ENCODE data around the gene RABAC1. TPM values are rescaled to one million over a fixed set of nuclear protein-coding genes. Genes with fewer than 3 reads are reported as not detected.

The RABAC1 gene
- total RNA-seq, 2 experiments from 2014 or later, result 96.0 to 102 TPM

DNA sequence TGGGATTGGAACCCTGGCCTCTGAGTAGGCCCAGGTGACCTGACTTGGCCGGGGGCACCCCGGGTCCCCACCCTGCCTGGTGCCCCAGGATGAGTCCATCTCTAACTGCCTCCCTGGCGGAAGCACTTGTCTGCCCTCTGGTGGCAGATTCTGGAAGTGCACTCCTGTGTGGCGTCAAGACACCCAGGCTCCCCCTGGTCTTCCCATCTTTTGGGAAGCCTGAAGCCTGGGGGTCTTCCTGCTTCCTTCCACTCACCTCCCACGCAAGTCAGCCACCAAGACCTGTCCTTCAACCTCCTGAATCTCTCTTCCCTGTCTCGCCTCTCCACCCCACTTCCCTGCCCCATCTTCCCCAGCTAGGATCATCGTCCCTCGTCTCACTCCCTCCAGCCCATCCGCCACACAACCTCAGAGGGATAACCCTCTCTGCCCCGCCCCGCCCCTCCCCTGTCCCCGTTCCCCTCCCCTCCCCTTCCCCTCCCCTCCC lies 7.4 kb downstream of the RABAC1 start:
- ATAC-seq (ENCODE audit: poor library complexity) (peak; percentile 95), DNase-seq (peak; percentile 76 to 95 (median 88))
- peaks cover 11% of the 10 kb centered on the region for H3K36me3 ChIP-seq (ENCODE audit: insufficient read depth, low read length)
- Mint-ChIP-seq H3K27me3 (no peaks in the 10 kb centered on the region), H3K4me1 (ENCODE audit: low read depth) (peaks cover 20% of the 10 kb centered on the region), H3K27ac (peak overlapping the region; percentile 48), H3K9me3 (no peaks in the 10 kb centered on the region), H3K36me3 (ENCODE audit: low read depth) (no peaks in the 10 kb centered on the region), H3K4me3 (peak overlapping the region; percentile 61)
- no peaks in the 10 kb centered on the region for H3K9me3 ChIP-seq (ENCODE audit: control insufficient read depth in 1 of 2, insufficient read depth in 1 of 2, low read length in 2 of 2)
- ChIA-PET CTCF (interaction anchor here (0.7 to 3.9 kb wide), 9 partner anchors 9 to 157 kb away, joined by 3 to 22 read pairs (median 4); partner anchors contain the start of gene RPS19), POLR2A (interaction anchor here (0.6 to 2.0 kb wide), 4 partner anchors 77 to 92 kb away, joined by 3 to 6 read pairs (median 4); partner anchors contain the start of gene RPS19)
- intact Hi-C loops (cut with DNase I, micrococcal nuclease), result loop anchor here (1.0 to 5.0 kb wide), 5 partner anchors 64 to 159 kb away; no protein-coding TSS in a partner anchor
- H3K4me1 ChIP-seq (ENCODE audit: insufficient read depth, low read length), result peaks cover 15% of the 10 kb centered on the region
- no peaks in the 10 kb centered on the region for H3K27me3 ChIP-seq (ENCODE audit: control insufficient read depth in 1 of 2, insufficient read depth in 2 of 2, low read length in 2 of 2)
- H3K27ac ChIP-seq (ENCODE audit: low read depth in 1 of 2, low read length in 2 of 2), result no peak overlapping the region
- no peak overlapping the region for H3K4me3 ChIP-seq (ENCODE audit: low read length)
- TF ChIP-seq, protein P1, sequence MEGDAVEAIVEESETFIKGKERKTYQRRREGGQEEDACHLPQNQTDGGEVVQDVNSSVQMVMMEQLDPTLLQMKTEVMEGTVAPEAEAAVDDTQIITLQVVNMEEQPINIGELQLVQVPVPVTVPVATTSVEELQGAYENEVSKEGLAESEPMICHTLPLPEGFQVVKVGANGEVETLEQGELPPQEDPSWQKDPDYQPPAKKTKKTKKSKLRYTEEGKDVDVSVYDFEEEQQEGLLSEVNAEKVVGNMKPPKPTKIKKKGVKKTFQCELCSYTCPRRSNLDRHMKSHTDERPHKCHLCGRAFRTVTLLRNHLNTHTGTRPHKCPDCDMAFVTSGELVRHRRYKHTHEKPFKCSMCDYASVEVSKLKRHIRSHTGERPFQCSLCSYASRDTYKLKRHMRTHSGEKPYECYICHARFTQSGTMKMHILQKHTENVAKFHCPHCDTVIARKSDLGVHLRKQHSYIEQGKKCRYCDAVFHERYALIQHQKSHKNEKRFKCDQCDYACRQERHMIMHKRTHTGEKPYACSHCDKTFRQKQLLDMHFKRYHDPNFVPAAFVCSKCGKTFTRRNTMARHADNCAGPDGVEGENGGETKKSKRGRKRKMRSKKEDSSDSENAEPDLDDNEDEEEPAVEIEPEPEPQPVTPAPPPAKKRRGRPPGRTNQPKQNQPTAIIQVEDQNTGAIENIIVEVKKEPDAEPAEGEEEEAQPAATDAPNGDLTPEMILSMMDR (IDR thresholded peaks at IDR 0.05), result peak; percentile 99

DNA sequence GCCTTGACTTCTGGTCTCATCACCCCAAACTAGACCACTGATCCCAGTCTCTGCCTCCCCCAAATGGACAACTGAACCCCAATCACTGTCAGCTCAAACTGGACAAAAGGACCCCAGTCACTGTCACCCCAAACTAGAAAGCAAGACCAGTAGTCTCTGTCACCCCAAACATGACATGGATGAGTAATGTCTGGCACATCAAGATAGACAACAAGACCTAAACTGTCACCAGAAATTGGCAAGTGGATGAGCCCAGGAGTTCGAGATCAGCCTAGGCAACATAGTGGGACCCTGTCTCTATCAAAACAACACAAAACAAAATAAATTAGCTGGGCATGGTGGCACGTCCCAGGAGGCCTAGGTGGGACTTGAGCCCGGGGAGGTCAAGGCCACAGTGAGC lies 12.0 kb downstream of the RABAC1 start:
- H3K4me3 ChIP-seq (ENCODE audit: low read length), result no peak overlapping the region
- no peaks in the 10 kb centered on the region for H3K36me3 Mint-ChIP-seq (ENCODE audit: low read depth)
- peak overlapping the region; percentile 94 for H3K27ac Mint-ChIP-seq
- DNase-seq (no peak), ATAC-seq (ENCODE audit: poor library complexity) (no peak)
- peaks cover 45% of the 10 kb centered on the region for H3K4me1 ChIP-seq (ENCODE audit: insufficient read depth, low read length)
- TF ChIP-seq, protein P1 (IDR thresholded peaks at IDR 0.05), result no peak
- H3K27ac ChIP-seq (ENCODE audit: low read depth in 1 of 2, low read length in 2 of 2), result no peak overlapping the region
- H3K27me3 ChIP-seq (ENCODE audit: control insufficient read depth in 1 of 2, insufficient read depth in 2 of 2, low read length in 2 of 2), result no peaks in the 10 kb centered on the region
- no peaks in the 10 kb centered on the region for H3K27me3 Mint-ChIP-seq
- POLR2A ChIA-PET, result interaction anchor here (0.6 to 4.3 kb wide), 6 partner anchors 11 to 87 kb away, joined by 3 to 34 read pairs (median 12); partner anchors contain the start of genes RABAC1 and RPS19
- CTCF ChIA-PET, result interaction anchor here (0.9 to 3.0 kb wide), 3 partner anchors 13 to 87 kb away, joined by 3 to 17 read pairs (median 5); partner anchors contain the start of gene RPS19
- no peaks in the 10 kb centered on the region for H3K9me3 Mint-ChIP-seq
- peaks cover 50% of the 10 kb centered on the region for H3K4me1 Mint-ChIP-seq (ENCODE audit: low read depth)
- no peaks in the 10 kb centered on the region for H3K9me3 ChIP-seq (ENCODE audit: control insufficient read depth in 1 of 2, insufficient read depth in 1 of 2, low read length in 2 of 2)
- H3K4me3 Mint-ChIP-seq, result peak overlapping the region; percentile 31
- intact Hi-C loops (cut with DNase I, micrococcal nuclease), result loop anchor here in 1 of 2 experiments (5.0 kb wide), 1 partner anchor 60 kb away; no protein-coding TSS in a partner anchor
- no peaks in the 10 kb centered on the region for H3K36me3 ChIP-seq (ENCODE audit: insufficient read depth, low read length)

DNA sequence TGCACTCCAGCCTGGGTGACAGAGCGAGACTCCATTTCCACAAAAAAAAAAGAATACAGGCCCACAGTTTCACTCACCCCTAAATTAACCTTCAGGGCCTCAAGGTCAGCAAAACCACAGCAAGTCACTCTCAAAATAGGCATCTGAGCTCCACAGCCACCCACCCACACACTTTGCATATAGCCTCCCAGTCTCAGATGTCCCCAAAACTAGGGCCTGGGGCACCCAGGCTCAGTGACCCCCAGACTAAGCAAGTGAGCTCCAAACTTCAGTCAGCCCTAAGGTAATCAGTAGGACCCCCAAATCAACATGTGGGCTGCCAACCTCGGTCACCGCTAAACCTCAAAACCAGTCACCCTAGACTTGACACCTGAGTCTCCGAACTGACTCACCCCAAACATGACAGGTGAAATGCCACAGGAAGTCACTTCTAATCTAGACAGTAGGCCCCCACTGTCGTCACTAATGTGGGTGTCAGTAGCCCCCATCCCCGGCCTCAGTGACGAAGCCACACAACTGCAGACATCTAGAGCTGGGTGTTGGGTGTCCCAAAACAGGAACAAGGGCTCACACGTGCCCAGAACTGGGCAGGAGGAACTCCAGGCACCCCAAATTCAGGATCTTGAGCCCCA lies 13.9 kb downstream of the RABAC1 start:
- H3K9me3 ChIP-seq (ENCODE audit: control insufficient read depth in 1 of 2, insufficient read depth in 1 of 2, low read length in 2 of 2), result no peaks in the 10 kb centered on the region
- peaks cover 56% of the 10 kb centered on the region for H3K4me1 Mint-ChIP-seq (ENCODE audit: low read depth)
- H3K4me1 ChIP-seq (ENCODE audit: insufficient read depth, low read length), result peaks cover 46% of the 10 kb centered on the region
- POLR2A ChIA-PET, result interaction anchor here (0.8 to 4.3 kb wide), 10 partner anchors 13 to 86 kb away, joined by 4 to 34 read pairs (median 8); partner anchors contain the start of genes ARHGEF1, ERFL, RABAC1 and RPS19
- TF ChIP-seq, protein P1 (IDR thresholded peaks at IDR 0.05), result no peak
- H3K9me3 Mint-ChIP-seq, result no peaks in the 10 kb centered on the region
- peak overlapping the region; percentile 76 for H3K4me3 Mint-ChIP-seq
- H3K27ac ChIP-seq (ENCODE audit: low read depth in 1 of 2, low read length in 2 of 2), result peak overlapping the region; percentile 60 to 67
- H3K36me3 ChIP-seq (ENCODE audit: insufficient read depth, low read length), result no peaks in the 10 kb centered on the region
- H3K27ac Mint-ChIP-seq, result peak overlapping the region; percentile 98
- H3K27me3 Mint-ChIP-seq, result no peaks in the 10 kb centered on the region
- no peak overlapping the region for H3K4me3 ChIP-seq (ENCODE audit: low read length)
- no peaks in the 10 kb centered on the region for H3K36me3 Mint-ChIP-seq (ENCODE audit: low read depth)
- intact Hi-C loops (cut with DNase I, micrococcal nuclease), result loop anchor here (1.0 to 5.0 kb wide), 5 partner anchors 14 to 70 kb away; partner anchors contain the start of genes ERFL (in 1 of the 2) and RABAC1 (in 1 of the 2)
- peak; percentile 74 to 96 (median 84) for DNase-seq
- H3K27me3 ChIP-seq (ENCODE audit: control insufficient read depth in 1 of 2, insufficient read depth in 2 of 2, low read length in 2 of 2), result peaks cover 0 to 3% of the 10 kb centered on the region in 2 experiments
- ATAC-seq (ENCODE audit: poor library complexity), result peak; percentile 88
- CTCF ChIA-PET, result interaction anchor here (0.6 to 3.0 kb wide), 8 partner anchors 8 to 86 kb away, joined by 3 to 20 read pairs (median 4); partner anchors contain the start of gene RPS19
